Spleen (tissue), 11 donors: ENCODE results near the gene TIRAP. TPM values are rescaled to one million over a fixed set of nuclear protein-coding genes. Genes with fewer than 3 reads are reported as not detected.

ENCODE experiments used
- DNase-seq: peaks from one replicate; pipeline ENCODE4 v3.0.0-alpha.2; 2020
- H3K27ac ChIP-seq, 8 donors: fragments of 200-600 bp; sonication (generic) in 7 of 8; 1 replicate in 4 of 8; 2 replicates in 4 of 8; pipeline versions ENCODE4 v1.5.0 to v1.8.0; 2016 to 2021; ENCODE audit warnings: inconsistent platforms in 4 of 8, mild to moderate bottlenecking in 4 of 8, moderate library complexity in 1 of 8
- H3K27me3 ChIP-seq, 7 donors: fragments of 200-600 bp; sonication (generic) in 6 of 7; replicated peaks in 1 of 7; 1 replicate in 4 of 7; 2 replicates in 3 of 7; pipeline versions ENCODE4 v1.5.0 to v1.8.0; 2016 to 2021; ENCODE audit warnings: inconsistent platforms in 3 of 7, mild to moderate bottlenecking in 1 of 7
- H3K36me3 ChIP-seq, 6 donors: fragments of 200-600 bp; sonication (generic) in 5 of 6; 1 replicate in 4 of 6; 2 replicates in 2 of 6; pipeline versions ENCODE4 v1.5.0 to v1.8.0; 2016 to 2021; ENCODE audit warnings: inconsistent platforms in 2 of 6
- H3K4me1 ChIP-seq, 6 donors: fragments of 200-600 bp; sonication (generic) in 5 of 6; 1 replicate in 3 of 6; 2 replicates in 3 of 6; pipeline versions ENCODE4 v1.5.0 to v1.8.0; 2016 to 2021; ENCODE audit warnings: inconsistent platforms in 3 of 6
- H3K4me3 ChIP-seq, 8 donors: fragments of 200-600 bp; sonication (generic) in 7 of 8; 1 replicate in 4 of 8; 2 replicates in 4 of 8; pipeline versions ENCODE4 v1.5.0 to v1.8.0; 2016 to 2021; ENCODE audit warnings: inconsistent platforms in 4 of 8, mild to moderate bottlenecking in 4 of 8, moderate library complexity in 2 of 8
- H3K9me3 ChIP-seq, 8 donors: fragments of 200-600 bp; sonication (generic) in 7 of 8; 1 replicate in 4 of 8; 2 replicates in 4 of 8; pipeline versions ENCODE4 v1.5.0 to v1.8.0; 2016 to 2021; ENCODE audit warnings: inconsistent platforms in 4 of 8
- CTCF ChIP-seq, 11 experiments: fragments of 200-600 bp in 7 of 11; fragments of 450-650 bp in 4 of 11; sonication (generic) in 4 of 11; IDR thresholded peaks in 8 of 11; conservative IDR thresholded peaks in 3 of 11; 1 replicate in 7 of 11; 2 replicates in 4 of 11; pipeline versions ENCODE4 v1.4.0 to v1.8.0; 2016 to 2021; ENCODE audit warnings: antibody characterized with exemption in 11 of 11, inconsistent platforms in 4 of 11, mild to moderate bottlenecking in 1 of 11
- POLR2A ChIP-seq, 3 donors: fragments of 450-650 bp; IDR thresholded peaks; one replicate each; pipeline ENCODE4 v1.5.1; 2017; ENCODE audit warnings: antibody characterized with exemption in 3 of 3, mild to moderate bottlenecking in 1 of 3
- POLR2AphosphoS5 ChIP-seq, 3 donors: sonication (generic); formaldehyde crosslinking; IDR thresholded peaks; one replicate each; pipeline ENCODE4 v1.5.1; 2017; ENCODE audit warnings: antibody characterized with exemption in 3 of 3
- WGBS, 5 donors: extraction: QIAGEN DNeasy Blood & Tissue Kit in 3 of 5; methylation state at CpG; one replicate each; pipeline versions ENCODE4 v1.1.5 to v1.1.7; 2013 to 2018; 5-methylcytosine and 5-hydroxymethylcytosine counted together
- intact Hi-C: fragments of 100-400 bp; cut with DNase I; formaldehyde crosslinking; loops from one replicate; pipeline ENCODE4 v1.15.0; 2023; ENCODE audit warnings: low total_unique reads
- polyA plus RNA-seq, 3 donors: library from polyadenylated mRNA; stranded (reverse); fragments of 200-250 nt; gene quantifications; one replicate each; pipeline ENCODE4 v1.2.1, GENCODE V29; 2013
- total RNA-seq, 7 donors: library from RNA; depleted of rRNA in 3 of 7; stranded (reverse); fragments of >200 nt in 3 of 7; fragmentation: NEBNext Ultra II Directional in 4 of 7; extraction: Animal tissue kit (Norgen Biotek cat#: 25700) in 4 of 7; gene quantifications; one replicate each; pipeline versions ENCODE4 v1.1.0 to v1.2.1, GENCODE V29; 2016 to 2021
- donor health status: healthy with polysubstance abuse.
- donor health status: DM: no; HTN: no; CAD: no; lungs with moderate emphysema.
- donor health status: DM: no; HTN: no; CAD: no.
- donor health status: Bipolar disorder and iron deficiency.
- donor health status: healthy.
- donor health status: DM: no; HTN: no; CAD: no.
- donor health status: DM: yes; HTN: yes; CAD: no.

TIRAP gene
- total and polyA plus RNA-seq, 10 donors = 2.6 to 23.5 (median 17.1) TPM

- WGBS, 5 donors = 84 to 96% (median 90%) methylated on average over 5 of the region's 5 CpGs
- H3K9me3 ChIP-seq = no peaks in the 10 kb centered on the region
- TF ChIP-seq CTCF (IDR thresholded peaks at IDR 0.05 in 8 of 11, conservative IDR thresholded peaks at IDR 0.05 in 3 of 11) (no peak), POLR2A (IDR thresholded peaks at IDR 0.05) (no peak), POLR2AphosphoS5 (IDR thresholded peaks at IDR 0.05) (no peak)
Observed at GRCh38 chr11:126335463-126335760, 52.5 kb downstream of the TIRAP start.

GRCh38 chr11:126336138-126336541 is 53.2 kb downstream of the TIRAP start:
- intact Hi-C loops = no loop called here
- H3K27me3 ChIP-seq = no peaks in the 10 kb centered on the region
- peaks cover 15 to 96% (median 50%) of the 10 kb centered on the region in 6 donors for H3K4me1 ChIP-seq
- no peak overlapping the region for H3K4me3 ChIP-seq
- peak overlapping the region in 7 of 8 donors; percentile 23 to 70 (median 63) for H3K27ac ChIP-seq
- peak; percentile 51 for DNase-seq
- no peaks in the 10 kb centered on the region for H3K9me3 ChIP-seq
- peaks cover 0 to 91% (median 37%) of the 10 kb centered on the region in 6 donors for H3K36me3 ChIP-seq
- WGBS, 5 donors = 26 to 44% (median 27%) methylated on average over 8 of the region's 8 CpGs
- TF ChIP-seq CTCF (IDR thresholded peaks at IDR 0.05 in 8 of 11, conservative IDR thresholded peaks at IDR 0.05 in 3 of 11) (no peak), POLR2A (IDR thresholded peaks at IDR 0.05) (no peak), POLR2AphosphoS5 (IDR thresholded peaks at IDR 0.05) (peak in 1 of 3 donors; percentile 7)

More at GRCh38 chr11:126335463-126335760, 52.5 kb downstream of the TIRAP start:
- intact Hi-C loops = no loop called here
- peak; percentile 54 for DNase-seq
- Histone ChIP-seq H3K36me3 (peaks cover 0 to 89% (median 35%) of the 10 kb centered on the region in 6 donors), H3K4me1 (peaks cover 15 to 94% (median 48%) of the 10 kb centered on the region in 6 donors), H3K27me3 (no peaks in the 10 kb centered on the region), H3K27ac (peak overlapping the region in 3 of 8 donors; percentile 46 to 68 (median 67)), H3K4me3 (no peak overlapping the region)

GRCh38 chr11:126336671-126337101 is 53.8 kb downstream of the TIRAP start:
- Histone ChIP-seq H3K9me3 (no peaks in the 10 kb centered on the region), H3K4me3 (no peak overlapping the region), H3K27ac (peak overlapping the region in 7 of 8 donors; percentile 23 to 70 (median 63)), H3K27me3 (no peaks in the 10 kb centered on the region), H3K36me3 (peaks cover 0 to 91% (median 38%) of the 10 kb centered on the region in 6 donors), H3K4me1 (peaks cover 15 to 96% (median 50%) of the 10 kb centered on the region in 6 donors)
- intact Hi-C loops = no loop called here
- TF ChIP-seq POLR2A (IDR thresholded peaks at IDR 0.05) (no peak), POLR2AphosphoS5 (IDR thresholded peaks at IDR 0.05) (peak in 2 of 3 donors; percentile 18 to 19), CTCF (IDR thresholded peaks at IDR 0.05 in 8 of 11, conservative IDR thresholded peaks at IDR 0.05 in 3 of 11) (no peak)
- 35 to 53% (median 49%) methylated on average over 6 to 9 of the region's 9 CpGs for WGBS, 5 donors
- peak; percentile 79 for DNase-seq

- TF ChIP-seq POLR2AphosphoS5 (IDR thresholded peaks at IDR 0.05) (no peak), POLR2A (IDR thresholded peaks at IDR 0.05) (no peak), CTCF (IDR thresholded peaks at IDR 0.05 in 8 of 11, conservative IDR thresholded peaks at IDR 0.05 in 3 of 11) (no peak)
- WGBS, 5 donors = 69 to 87% (median 80%) methylated on average over 4 of the region's 4 CpGs
- H3K9me3 ChIP-seq = no peaks in the 10 kb centered on the region
- DNase-seq = no peak
- no peak overlapping the region for H3K4me3 ChIP-seq
- peak overlapping the region in 6 of 8 donors; percentile 23 to 70 (median 65) for H3K27ac ChIP-seq
- intact Hi-C loops = no loop called here
- no peaks in the 10 kb centered on the region for H3K27me3 ChIP-seq
- peaks cover 15 to 96% (median 52%) of the 10 kb centered on the region in 6 donors for H3K4me1 ChIP-seq
- peaks cover 0 to 91% (median 38%) of the 10 kb centered on the region in 6 donors for H3K36me3 ChIP-seq
Observed at GRCh38 chr11:126337126-126337473, 54.2 kb downstream of the TIRAP start.
